Adrenal gland (tissue), 5 donors: ENCODE measurements around the gene TMEM33.

ENCODE experiments used
- CTCF ChIP-seq, 6 experiments: fragments of 450-650 bp in 4 of 6; fragments of 200-600 bp in 2 of 6; sonication (generic) in 1 of 6; IDR thresholded peaks; 1 replicate in 5 of 6; 2 replicates in 1 of 6; pipeline versions ENCODE4 v1.5.1 to v1.8.0; 2016 to 2021; ENCODE audit warnings: antibody characterized with exemption in 6 of 6, mild to moderate bottlenecking in 2 of 6, moderate library complexity in 1 of 6
- POLR2A ChIP-seq, 2 donors: fragments of 450-650 bp; IDR thresholded peaks; one replicate each; pipeline ENCODE4 v1.6.1; 2017; ENCODE audit warnings: antibody characterized with exemption in 2 of 2, mild to moderate bottlenecking in 2 of 2, moderate library complexity in 1 of 2
- donor health status: DM: no; HTN: no; CAD: no.

GRCh38 chr4:41885456-41885855 is 49.8 kb upstream of the TMEM33 start:
- no peak for TF ChIP-seq CTCF (IDR thresholded peaks at IDR 0.05)
- no peak for TF ChIP-seq POLR2A (IDR thresholded peaks at IDR 0.05)
